Measurements from ENCODE around the gene CLMN.

CLMN gene

DNA sequence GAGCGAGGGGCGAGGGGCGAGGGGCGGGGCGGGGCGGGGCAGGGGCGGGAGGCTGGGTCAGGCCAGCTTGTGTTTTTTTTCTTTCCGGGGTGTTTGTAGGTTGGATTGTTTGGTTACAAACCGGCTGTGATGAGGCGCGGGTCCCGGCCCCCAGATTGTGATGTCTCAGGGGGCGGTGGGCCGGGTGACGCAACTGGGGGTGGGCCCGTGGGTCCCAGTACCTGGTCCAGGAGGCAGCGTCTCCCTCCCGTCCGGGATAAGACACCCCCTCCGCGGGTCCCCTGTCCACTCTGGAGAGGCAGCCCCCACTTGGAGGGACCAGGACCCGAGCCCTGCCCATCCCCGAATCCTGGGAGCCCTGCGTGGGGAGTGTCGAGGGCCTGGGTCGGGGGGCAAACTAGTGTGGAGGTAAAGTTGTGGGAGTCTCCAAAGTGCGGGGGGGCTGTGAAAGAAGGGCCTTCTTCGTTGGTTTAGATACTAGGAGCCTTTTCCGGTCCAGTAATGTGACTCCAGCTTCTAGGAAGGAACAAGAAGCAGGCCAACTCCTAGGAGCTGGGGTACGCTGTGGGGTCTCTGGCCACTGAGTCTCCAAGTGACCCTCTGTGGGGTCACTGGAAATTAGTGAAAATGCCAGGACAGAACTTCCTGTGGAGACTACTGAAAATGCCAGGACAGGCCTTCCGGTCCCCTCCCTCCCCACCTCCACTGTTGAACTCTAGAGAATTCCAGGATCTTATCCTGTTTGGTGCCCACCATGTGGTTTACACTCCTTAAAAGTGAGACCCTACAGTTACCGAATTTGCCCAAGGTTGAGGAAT, 579 bp upstream of the CLMN start:
- no peak for DNase-seq

GRCh38 chr14:95318399-95319311, 1.1 kb downstream of the CLMN start:
- DNase-seq = peak; percentile 4

- DNase-seq = no peak
These were observed 1.8 kb downstream of the CLMN start for GRCh38 chr14:95317817-95318343.

DNA sequence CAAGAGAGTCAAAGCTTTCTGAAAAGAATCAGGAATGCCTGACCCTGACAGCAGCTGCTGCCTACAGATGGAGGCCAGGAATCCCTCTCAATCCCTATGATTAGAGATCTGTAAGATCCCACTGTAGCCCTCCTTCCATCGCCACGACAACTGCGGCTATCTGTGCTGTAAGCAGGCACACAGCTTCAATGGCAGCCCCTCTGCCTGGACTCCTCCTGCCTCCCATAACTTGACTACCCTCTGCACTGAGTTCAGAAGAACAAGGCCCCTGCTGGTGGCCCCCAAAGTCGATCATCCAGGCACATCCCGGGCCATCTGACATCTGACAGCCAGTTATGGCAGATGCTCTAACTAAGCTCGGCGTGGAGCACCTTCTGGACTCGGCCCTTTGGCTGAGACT, 2.9 kb downstream of the CLMN start:
- DNase-seq = no peak

DNA sequence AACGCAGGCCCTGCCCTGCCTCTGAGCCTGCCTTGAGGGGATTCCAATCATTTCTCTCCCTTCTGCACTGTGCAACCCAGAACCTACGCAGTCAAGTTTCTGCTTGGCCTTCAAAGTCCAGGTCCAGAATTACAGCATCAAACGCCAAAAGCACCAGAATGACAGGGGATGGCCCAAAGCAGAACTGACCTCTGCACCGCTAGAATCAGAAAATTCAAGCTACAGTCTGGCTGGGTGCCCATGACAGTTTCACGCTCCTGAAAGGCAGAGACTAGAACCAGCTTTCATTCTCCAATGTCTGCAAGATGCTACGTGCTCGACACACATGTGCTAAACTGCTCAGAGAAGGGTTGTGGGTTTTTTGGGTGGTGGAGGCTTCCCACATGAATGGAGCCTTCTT, 4.1 kb downstream of the CLMN start:
- DNase-seq = no peak

GRCh38 chr14:95315156-95315555, 4.6 kb downstream of the CLMN start:
- no peak for DNase-seq

DNA sequence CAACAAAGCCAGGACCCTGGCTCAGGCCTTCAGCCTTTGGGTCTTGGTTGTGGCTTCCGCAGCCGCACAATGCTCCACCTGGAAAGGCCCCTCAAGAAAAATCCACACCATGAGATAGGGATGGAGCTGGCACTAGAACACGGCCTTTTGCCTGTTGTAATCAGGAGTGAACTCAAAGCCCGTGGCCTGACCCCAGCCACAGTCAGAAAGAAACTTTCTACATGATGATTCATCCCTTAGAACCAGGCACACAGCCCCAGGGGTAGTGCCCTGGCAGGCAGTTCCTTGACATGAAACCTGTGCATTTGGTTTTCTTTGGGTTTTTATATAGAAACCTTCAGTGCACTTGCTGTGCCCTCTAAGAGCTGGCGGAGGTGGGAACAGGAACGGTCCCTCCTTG, 5.1 kb downstream of the CLMN start:
- DNase-seq = no peak

- no peak for DNase-seq
These were observed 6.0 kb downstream of the CLMN start for GRCh38 chr14:95313707-95314106.

- DNase-seq = no peak
These were observed 6.5 kb downstream of the CLMN start for GRCh38 chr14:95313190-95313589.

DNA sequence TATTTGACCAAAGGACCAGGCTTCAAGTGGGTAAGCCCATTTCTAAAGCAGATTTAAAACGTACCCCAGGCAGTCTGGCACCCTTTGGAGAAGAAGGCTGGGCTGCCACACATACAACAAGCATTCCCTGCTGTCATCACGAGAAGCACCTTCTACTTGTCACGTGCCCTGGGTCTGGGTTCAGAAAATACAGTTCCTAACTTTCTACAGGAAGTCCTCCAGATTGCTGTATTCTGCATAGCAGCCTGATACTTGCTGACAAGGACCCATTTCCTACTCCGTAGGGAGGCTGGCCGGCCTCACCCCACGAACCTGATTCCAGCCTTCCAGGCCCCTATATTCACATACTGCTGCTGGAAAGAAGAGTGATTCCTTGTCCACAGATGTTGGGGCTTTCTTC, 7.4 kb downstream of the CLMN start:
- DNase-seq = no peak

- no peak for DNase-seq
These were observed 8.0 kb downstream of the CLMN start for GRCh38 chr14:95311752-95312151.

DNA sequence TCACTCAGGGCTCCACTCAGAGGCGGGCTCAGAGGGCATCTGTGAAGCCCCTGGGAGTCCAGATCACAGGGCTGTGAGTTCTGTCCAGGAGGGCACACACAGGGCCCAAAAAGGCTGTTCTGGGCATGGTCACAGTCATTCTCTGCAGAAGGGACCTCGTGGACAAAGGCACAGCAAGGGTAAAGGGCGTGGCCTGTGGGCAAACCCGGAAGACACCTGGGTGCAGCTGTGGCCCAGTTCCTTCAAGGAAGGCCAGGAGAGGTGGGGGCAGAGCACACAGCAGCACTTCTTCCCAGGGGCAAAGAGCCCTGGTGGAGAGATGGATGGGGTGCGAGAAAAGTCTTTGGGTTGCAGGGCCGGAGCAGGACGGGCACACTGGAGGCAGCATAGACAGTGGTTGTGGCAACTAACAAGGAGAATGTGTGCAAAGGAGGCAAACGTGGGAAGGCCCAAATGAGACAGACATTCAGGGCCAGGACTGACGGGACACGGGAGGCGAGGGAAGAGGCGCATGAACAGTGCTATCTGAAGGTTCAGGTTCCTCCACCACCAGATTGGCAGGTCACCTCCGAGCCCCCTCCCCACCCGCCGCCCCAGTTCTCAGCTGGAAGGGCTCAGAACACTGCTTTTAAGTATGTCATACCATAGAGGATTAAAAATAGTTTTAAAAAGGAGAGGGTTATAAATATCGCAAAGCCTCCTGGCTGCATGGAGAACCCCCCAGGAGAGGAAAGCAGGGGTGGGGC, 8.9 kb downstream of the CLMN start:
- DNase-seq = no peak

DNA sequence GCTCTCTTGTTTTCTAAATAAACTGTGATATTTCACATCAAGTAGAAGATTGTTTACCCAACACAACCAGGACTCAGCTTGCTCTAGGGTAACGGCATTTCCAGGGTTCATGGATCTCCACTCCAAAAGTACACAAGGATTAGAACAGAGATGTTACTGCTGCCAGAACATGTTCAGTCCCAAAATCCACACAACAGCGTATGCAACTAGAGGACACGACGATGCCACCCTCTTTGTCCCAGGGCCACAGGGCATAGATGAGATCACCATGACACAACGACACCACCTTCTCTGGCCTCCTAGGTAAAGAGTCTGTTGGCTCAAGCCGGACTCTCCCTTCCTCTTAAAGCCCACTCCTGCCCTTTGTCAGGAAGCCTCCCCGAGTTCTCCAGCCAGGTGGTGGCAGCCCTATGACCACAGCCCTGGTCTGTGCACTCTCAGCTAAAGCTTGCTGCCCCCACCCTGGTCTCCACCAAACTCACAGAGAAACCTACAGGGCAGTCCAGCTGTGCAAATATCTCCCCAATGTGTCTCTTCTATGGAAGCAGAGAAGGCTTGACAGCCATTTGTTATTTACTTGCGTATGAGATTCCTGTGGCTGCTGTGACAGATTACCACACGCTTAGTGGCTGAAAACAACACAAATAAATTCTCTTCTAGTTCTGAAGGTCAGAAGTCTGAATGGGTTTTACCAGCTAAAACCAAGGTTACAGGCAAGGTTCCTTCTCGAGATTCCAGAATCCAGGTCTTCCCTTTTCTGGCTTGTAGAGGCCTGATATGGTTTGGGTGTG, 10.3 kb downstream of the CLMN start:
- no peak for DNase-seq

DNA sequence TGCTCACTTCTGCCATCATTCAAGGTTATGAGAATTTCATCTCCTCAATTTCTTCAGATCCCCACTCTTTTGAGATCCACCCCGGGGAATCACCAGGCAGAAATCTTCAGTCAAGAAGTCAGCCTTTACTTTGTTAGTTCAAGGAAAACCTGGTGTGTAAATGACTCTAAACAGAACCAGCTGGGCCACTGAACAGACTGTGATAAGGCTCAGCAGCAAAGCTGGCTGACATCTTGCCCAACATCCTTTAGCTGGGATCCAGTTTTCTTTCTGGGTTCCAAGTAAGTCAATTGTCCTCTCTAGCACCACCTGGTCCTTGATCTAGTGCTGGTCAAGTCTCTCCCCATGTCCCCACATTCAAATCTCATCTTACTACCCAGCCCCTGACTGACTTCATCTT, 11.6 kb downstream of the CLMN start:
- no peak for DNase-seq

GRCh38 chr14:95307402-95308041, 12.2 kb downstream of the CLMN start:
- DNase-seq = no peak

DNA sequence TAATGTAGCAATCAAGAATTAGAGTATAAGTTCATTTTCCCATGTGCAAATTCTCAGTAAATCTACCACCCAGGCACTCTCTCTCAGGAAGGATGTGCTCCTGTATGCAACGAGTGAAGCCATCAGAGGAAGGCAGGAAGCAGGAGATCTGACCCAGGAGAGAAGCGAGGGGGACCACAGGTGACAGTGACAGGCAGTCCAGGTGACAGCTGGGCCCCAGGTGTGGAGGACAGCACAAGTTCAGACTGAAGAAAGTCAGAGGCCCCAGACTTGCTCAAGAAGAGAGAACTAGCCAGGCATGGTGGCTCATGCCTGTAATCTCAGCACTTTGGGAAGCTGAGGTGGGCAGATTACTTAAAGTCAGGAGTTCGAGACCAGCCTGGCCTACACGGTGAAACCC, 13.8 kb downstream of the CLMN start:
- DNase-seq = no peak

DNA sequence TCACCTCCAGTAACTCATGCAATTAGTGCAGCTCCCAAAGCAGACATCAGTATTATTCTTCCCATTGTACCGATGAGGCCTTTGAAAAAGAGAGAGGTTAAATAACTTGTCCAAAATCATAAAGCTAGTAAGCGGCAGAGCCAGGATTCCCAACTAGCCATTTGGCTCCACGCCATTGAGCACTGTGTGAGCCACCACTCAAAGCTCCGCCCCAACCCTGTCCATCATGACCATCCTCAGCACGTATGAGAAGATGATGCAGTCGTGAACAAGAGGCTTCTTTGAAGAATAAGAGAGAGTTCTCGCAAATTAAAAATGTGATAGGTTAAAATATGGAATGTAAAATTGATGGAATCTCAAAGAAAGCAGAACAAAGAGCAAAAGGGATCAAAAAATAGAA, 14.6 kb downstream of the CLMN start:
- no peak for DNase-seq

GRCh38 chr14:95304342-95304741, 15.4 kb downstream of the CLMN start:
- DNase-seq = no peak

DNA sequence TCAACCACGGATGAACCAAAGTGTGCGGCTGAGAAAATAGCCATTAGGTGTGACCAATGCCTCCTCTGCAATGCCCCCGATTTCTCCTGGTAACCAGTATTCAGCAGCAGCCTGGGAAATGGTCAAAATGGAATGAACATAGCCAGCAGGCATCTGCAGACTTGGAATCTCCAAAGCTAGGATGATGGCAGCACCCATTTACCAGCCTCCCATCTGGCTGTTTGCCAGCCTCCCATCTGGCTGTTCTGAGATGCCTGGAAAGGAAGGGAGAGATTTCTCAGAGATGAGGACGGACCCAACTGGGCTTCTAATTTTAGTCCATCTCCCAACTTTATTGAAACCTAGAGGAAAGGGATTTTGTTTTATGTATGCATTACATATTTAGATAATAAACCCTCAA, 16.2 kb downstream of the CLMN start:
- DNase-seq = no peak

GRCh38 chr14:95302667-95303506, 16.8 kb downstream of the CLMN start:
- DNase-seq = no peak
